Measurements from ENCODE around the gene BBIP1.

- TF ChIP-seq, protein P1, sequence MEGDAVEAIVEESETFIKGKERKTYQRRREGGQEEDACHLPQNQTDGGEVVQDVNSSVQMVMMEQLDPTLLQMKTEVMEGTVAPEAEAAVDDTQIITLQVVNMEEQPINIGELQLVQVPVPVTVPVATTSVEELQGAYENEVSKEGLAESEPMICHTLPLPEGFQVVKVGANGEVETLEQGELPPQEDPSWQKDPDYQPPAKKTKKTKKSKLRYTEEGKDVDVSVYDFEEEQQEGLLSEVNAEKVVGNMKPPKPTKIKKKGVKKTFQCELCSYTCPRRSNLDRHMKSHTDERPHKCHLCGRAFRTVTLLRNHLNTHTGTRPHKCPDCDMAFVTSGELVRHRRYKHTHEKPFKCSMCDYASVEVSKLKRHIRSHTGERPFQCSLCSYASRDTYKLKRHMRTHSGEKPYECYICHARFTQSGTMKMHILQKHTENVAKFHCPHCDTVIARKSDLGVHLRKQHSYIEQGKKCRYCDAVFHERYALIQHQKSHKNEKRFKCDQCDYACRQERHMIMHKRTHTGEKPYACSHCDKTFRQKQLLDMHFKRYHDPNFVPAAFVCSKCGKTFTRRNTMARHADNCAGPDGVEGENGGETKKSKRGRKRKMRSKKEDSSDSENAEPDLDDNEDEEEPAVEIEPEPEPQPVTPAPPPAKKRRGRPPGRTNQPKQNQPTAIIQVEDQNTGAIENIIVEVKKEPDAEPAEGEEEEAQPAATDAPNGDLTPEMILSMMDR (IDR thresholded peaks at IDR 0.05; ENCODE audit: low read depth, low read length, poor library complexity, severe bottlenecking), result no peak
- no peak for TF ChIP-seq EZH2phosphoT487 (IDR thresholded peaks at IDR 0.05; ENCODE audit: borderline replicate concordance, low read length)
Measured at GRCh38 chr10:110915035-110915434, 3.9 kb downstream of the BBIP1 start.
